GM18499 (cell line): Measurements from ENCODE around the gene HSD17B8.

ENCODE experiments used
- ATAC-seq: cut with Tn5 transposase; IDR thresholded peaks from one replicate; pipeline ENCODE4 v1.9.1; 2021; ENCODE audit warnings: moderate number of reproducible peaks; ENCODE audit not compliant: insufficient read depth, unreplicated experiment

Gene HSD17B8

DNA sequence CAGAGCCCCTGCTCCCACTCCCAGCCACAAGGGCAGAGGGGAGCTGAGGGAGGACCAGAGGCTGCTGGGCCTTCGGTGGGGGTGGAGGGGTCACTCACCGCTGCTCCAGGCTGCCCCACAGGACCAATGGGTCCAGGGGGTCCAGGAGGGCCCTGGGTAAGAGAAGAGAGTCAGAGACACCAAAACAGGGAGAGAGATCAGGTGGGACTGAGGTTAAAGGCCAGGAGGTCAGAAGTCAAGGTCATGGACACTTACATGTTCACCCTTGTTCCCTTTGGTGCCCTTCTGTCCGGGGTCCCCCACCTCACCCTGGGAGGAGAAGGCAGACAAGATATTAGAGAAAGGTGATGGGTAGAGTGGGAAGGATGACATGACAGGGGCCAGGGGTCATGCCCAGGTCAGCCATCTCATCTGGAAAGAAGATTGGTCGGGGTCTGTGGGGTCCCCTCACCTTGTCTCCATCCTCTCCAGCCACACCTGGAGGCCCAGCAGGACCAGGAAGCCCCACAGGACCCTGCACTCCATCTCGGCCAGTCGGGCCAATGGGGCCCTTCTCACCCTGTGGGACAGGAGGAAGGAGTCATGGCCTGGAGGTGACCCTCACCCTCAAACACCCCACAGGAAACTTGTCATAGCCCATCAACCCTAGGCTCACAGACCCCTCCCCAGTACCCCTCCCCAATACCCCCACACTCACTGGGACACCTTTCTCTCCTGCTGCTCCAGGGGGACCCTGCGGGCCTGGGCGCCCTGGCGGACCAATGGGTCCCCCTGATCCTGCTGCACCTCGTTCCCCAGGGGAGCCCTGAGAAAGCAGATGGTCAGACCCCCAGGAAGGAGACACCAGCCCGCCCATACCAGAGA lies 33.2 kb upstream of the HSD17B8 start:
- no peak for ATAC-seq

DNA sequence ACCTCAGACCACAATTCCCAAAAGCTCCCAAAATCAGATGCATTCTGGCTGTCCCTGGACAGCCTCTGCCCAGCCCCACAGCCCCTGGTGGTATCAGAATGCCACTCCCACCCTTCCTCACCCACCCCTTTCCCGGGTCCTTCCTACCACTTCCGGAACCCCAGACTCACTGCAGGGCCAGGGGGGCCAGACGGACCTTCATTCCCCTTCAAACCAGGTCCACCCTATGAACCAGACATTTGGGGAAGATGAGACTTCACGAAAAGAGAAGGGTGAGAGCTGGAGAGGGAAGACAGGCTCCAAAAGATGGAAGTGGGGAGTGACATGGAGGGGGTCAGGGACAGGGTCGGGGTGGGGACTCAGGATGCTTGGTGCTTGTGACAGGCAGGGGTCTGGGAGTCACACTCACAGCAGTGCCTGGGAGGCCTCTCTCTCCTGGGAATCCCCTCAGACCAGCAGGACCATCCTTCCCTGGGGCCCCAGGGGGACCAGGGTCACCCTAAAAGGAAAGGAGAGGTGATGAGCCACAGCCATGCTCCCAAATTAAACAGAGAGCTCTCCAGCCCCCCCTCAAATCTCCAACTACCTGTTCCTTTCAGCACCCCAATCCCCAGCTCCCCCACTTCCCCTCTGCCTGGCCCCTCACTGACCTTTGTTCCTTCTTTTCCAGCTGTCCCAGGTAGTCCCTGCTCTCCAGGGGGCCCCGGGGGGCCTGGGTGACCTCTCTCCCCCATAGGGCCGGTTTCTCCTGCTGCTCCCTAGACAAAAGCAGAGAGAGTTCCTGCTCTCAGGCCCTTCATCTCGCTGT lies 32.4 kb upstream of the HSD17B8 start:
- ATAC-seq: no peak

DNA sequence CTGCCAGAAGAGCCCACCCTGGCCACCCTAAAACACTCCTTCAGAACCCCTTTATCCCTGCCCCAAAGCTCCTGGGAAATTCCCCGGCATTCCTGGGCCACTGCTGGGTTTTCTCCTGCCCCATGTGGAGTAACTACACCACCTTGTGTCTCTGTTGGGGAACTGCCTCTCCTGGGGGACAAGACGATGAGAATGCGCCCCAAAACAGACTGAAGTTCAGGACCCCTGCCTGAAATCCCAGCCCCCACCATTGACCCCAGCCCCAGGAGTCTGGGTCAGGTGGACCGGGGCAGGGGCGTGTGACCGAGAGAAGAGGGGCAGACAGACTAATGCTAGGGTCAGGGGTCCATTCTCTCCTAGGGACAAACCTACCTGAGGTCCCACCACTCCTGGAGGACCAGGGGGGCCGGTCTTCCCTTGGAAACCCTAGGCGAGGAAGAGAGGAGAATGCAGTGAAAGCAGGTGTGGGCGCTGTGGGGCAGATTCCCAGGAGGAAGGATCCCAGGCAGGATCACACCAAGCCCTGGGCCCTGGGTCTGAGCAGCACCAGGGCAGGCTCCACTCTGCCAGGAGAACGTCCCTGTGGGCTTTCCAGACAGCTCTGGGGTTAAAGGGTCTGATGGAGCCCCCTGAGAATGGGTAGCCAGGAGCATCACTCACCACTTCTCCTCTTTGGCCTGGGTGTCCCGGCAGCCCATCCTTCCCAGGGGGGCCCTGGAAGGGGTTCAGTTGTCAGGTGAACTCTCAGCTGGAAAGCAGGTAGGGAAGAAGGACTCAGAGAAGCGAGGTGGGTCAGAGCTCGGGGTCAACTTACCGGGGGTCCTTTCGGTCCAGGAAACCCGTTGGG lies 31.5 kb upstream of the HSD17B8 start:
- no peak for ATAC-seq

- ATAC-seq: no peak
These were observed 30.8 kb upstream of the HSD17B8 start for GRCh38 chr6:33173535-33174180.

- ATAC-seq: no peak
These were observed 29.7 kb upstream of the HSD17B8 start for GRCh38 chr6:33174784-33175183.

DNA sequence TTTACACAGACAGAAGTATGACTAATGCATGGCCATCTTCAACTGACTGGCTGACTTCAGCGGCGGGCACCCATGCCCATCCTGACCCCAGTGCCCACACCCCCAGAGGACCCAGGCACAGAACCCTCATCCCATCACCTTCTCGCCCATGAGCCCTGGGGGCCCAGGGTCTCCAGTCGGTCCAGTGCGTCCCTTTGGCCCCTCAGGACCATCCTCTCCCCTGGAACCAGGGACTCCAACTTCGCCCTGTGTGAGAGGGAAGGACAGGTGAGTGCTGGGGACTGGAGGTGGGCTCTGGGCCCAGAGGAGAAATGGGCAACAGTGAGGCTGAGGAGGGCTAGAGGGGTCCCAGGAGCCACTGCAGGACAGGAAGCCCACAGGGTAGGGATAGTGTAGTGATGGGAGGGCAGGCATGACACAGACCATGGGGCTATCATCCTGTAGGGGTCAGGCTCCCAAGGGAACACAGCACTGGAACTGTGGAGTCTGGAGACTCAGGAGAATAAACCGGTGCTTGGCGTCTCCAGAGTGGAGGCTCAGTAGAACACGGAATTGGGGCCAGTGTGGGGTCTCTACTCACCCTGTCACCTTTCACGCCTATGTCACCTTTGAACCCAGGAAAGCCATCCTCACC lies 28.9 kb upstream of the HSD17B8 start:
- no peak for ATAC-seq

GRCh38 chr6:33176906-33177305 lies 27.5 kb upstream of the HSD17B8 start:
- ATAC-seq: no peak

- no peak for ATAC-seq
These were observed 26.7 kb upstream of the HSD17B8 start for GRCh38 chr6:33177552-33178446.

- no peak for ATAC-seq
These were observed 25.5 kb upstream of the HSD17B8 start for GRCh38 chr6:33178755-33179475.

DNA sequence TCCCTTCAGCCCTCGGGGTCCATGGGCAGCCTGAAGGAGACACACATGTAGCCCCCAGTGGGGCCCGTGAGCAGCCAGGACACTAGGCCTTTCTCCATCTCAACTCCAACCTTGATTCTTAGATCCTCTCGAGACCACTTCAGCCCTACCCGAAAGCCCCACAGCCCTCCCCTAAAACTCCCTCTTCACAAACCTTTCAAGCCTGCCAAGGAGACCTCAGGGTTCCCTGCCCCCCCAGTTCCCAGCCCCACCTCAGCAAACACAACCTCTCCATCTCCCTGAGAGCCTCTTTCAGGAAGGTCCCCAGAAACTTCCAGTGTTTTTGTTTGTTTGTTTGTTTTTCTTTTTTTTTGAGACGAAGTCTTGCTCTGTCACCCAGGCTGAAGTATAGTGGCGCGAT lies 23.3 kb upstream of the HSD17B8 start:
- no peak for ATAC-seq

DNA sequence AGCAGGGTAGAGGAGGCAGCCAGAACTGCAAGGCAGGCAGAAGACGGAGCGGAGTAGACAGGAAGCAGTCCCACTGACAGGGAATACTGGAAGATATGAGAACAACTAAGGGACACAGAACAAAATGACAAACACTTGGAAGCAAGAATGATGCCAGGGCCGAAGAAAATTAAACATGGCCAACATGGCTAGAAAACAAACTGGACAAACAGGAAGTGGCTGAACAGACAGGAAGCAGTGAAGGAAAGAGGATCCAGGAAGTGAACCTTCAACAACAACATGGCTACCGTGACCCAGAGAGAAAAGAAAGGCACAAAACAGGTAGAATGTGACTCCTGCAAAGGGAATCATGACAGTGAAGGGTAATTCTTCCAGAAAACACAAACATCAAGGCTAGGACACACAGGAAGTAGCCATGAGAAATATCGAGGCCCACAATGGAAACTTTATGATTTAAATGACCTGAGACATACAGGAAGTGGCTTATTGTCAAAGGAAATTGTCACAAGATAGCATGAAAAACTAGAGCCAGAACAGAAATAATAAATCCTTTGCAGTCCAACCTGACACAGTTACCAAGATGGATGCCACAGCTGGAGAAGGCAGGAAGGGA lies 21.3 kb upstream of the HSD17B8 start:
- ATAC-seq: no peak

- ATAC-seq: no peak
These were observed 19.3 kb upstream of the HSD17B8 start for GRCh38 chr6:33185190-33185589.

DNA sequence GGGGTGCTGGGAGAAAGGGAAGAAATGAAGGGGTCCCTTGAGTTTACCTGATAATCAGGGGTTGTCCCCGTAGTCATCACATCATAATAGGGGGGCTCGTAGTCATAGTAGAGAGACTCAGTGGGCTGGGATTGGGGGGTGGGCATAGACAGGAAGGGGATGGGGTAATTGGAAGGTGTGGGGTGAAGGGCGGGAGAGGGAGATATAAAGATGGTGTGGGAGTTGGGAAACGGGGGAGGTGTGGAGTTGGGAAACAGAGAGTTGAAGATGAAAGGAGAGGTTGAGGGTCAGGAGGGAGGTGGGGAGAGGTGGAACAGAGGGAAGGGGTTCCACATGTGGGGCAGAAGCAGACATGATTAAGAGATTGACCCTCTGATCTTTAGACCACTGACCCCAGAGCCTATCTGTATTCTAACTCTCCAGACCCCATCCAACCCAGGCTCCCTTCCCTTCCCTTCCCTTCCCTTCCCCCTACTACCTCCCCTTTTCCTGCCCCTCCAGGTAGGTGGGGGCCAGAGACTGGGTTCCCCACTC lies 18.7 kb upstream of the HSD17B8 start:
- no peak for ATAC-seq

- ATAC-seq: no peak
These were observed 16.6 kb upstream of the HSD17B8 start for GRCh38 chr6:33187809-33188208.

- ATAC-seq: no peak
These were observed 15.3 kb upstream of the HSD17B8 start for GRCh38 chr6:33189164-33189563.

GRCh38 chr6:33189625-33190448 lies 14.6 kb upstream of the HSD17B8 start:
- no peak for ATAC-seq
